Choroid plexus epithelial cell (primary cell): ENCODE results near the gene TMEM62.
A peak's percentile ranks its signal among the peaks of the same experiment; 100 is the strongest.

Experiments
- DNase-seq: peaks from one replicate; pipeline ENCODE4 v3.0.0-alpha.2; 2010; ENCODE audit warnings: low read depth
- H3K4me3 ChIP-seq: 2 replicates; pipeline ENCODE4 v1.5.1; 2011; ENCODE audit warnings: low read depth, mild to moderate bottlenecking, control low read depth, low read length, moderate library complexity
- CTCF ChIP-seq: conservative IDR thresholded peaks from 2 replicates; pipeline ENCODE4 v1.5.1; 2011; ENCODE audit warnings: low read depth, mild to moderate bottlenecking, control low read depth, inconsistent platforms, low read length, moderate library complexity

TMEM62 gene

GRCh38 chr15:43133430-43134156 is at the start of gene TMEM62:
TSS of gene TMEM62 (plus strand) at chr15:43133586. CDS start at chr15:43133803, 217 bp downstream.
- peak; percentile 28 for DNase-seq
- H3K4me3 ChIP-seq: peak within 1 kb of the TSS; percentile 77
- no peak for TF ChIP-seq CTCF

GRCh38 chr15:43085921-43086320 is 47.5 kb upstream of the TMEM62 start:
- no peak for TF ChIP-seq CTCF
- no peak overlapping the region for H3K4me3 ChIP-seq
- DNase-seq: peak; percentile 17

GRCh38 chr15:43086551-43086950 is 46.8 kb upstream of the TMEM62 start:
- H3K4me3 ChIP-seq: no peak overlapping the region
- no peak for DNase-seq
- TF ChIP-seq CTCF: no peak

- no peak for TF ChIP-seq CTCF
- no peak for DNase-seq
- H3K4me3 ChIP-seq: no peak overlapping the region
These were observed 41.5 kb upstream of the TMEM62 start for GRCh38 chr15:43091859-43092258.

- no peak for TF ChIP-seq CTCF
- DNase-seq: peak; percentile 62
- no peak overlapping the region for H3K4me3 ChIP-seq
These were observed 40.4 kb upstream of the TMEM62 start for GRCh38 chr15:43093026-43093425.

- no peak for TF ChIP-seq CTCF
- no peak for DNase-seq
- no peak overlapping the region for H3K4me3 ChIP-seq
These were observed 38.9 kb upstream of the TMEM62 start for GRCh38 chr15:43094416-43095030.

GRCh38 chr15:43095243-43095642 is 38.1 kb upstream of the TMEM62 start:
- peak; percentile 33 for DNase-seq
- TF ChIP-seq CTCF: no peak
- H3K4me3 ChIP-seq: no peak overlapping the region
